ENCODE results near the gene ENGASE. TPM values are rescaled to one million over a fixed set of nuclear protein-coding genes. Genes with fewer than 3 reads are reported as not detected.

The ENGASE gene
- total RNA-seq, 1 donor from 2014 or later = 38.4 TPM

DNA sequence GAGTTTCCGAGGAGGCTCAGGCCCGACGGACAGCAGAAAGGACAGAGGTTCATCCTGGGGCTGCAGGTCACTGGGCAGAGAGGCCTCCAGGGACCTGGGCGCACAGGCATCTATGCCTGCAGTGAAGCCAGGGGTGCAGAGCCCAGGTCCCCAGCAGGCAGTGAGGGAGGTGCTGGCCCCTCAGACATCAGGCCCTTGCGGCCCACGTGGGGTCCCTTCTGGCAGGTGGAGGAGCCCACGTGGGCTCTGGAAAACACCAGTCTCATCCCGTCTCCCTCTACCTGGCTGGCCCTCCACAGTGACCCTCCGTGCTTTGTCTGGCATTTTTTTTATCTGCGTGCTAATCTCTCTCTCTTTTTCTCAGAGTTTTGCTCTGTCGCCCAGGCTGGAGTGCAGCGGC is 36.5 kb downstream of the ENGASE start:
- peaks cover 9% of the 10 kb centered on the region for H3K27me3 Mint-ChIP-seq (ENCODE audit: unreplicated experiment)
- TF ChIP-seq, protein P1, sequence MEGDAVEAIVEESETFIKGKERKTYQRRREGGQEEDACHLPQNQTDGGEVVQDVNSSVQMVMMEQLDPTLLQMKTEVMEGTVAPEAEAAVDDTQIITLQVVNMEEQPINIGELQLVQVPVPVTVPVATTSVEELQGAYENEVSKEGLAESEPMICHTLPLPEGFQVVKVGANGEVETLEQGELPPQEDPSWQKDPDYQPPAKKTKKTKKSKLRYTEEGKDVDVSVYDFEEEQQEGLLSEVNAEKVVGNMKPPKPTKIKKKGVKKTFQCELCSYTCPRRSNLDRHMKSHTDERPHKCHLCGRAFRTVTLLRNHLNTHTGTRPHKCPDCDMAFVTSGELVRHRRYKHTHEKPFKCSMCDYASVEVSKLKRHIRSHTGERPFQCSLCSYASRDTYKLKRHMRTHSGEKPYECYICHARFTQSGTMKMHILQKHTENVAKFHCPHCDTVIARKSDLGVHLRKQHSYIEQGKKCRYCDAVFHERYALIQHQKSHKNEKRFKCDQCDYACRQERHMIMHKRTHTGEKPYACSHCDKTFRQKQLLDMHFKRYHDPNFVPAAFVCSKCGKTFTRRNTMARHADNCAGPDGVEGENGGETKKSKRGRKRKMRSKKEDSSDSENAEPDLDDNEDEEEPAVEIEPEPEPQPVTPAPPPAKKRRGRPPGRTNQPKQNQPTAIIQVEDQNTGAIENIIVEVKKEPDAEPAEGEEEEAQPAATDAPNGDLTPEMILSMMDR (IDR thresholded peaks at IDR 0.05) = no peak
- no peak overlapping the region for H3K27ac Mint-ChIP-seq (ENCODE audit: unreplicated experiment)
- H3K4me3 Mint-ChIP-seq (ENCODE audit: unreplicated experiment) = no peak overlapping the region
- peaks cover 2% of the 10 kb centered on the region for H3K4me1 Mint-ChIP-seq (ENCODE audit: unreplicated experiment)
- no peaks in the 10 kb centered on the region for H3K9me3 Mint-ChIP-seq (ENCODE audit: unreplicated experiment)
- DNase-seq (ENCODE audit: extremely low spot score, unreplicated experiment) = no peak
- no peaks in the 10 kb centered on the region for H3K36me3 Mint-ChIP-seq (ENCODE audit: unreplicated experiment)

DNA sequence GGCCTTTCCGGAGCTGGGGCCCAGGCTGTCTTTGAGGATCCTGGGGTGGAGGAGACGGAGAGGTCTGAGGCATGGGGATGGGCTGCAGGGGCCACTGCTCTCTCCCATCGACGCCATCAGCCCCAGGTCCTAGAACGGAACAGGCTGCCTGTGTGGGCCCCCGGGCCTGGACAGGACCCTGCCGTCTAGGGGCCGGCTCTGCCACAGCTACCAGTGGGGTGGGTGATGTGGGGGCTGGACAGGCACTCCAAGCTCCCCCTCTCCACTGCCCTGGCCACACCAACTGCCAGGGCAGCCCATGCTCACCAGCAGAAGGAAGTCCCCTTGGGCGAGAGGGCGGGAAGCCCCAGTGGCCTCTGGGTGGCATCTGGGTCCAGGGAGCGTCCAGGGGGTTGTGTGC is 37.8 kb downstream of the ENGASE start:
- no peak overlapping the region for H3K27ac Mint-ChIP-seq (ENCODE audit: unreplicated experiment)
- H3K4me1 Mint-ChIP-seq (ENCODE audit: unreplicated experiment) = peaks cover 2% of the 10 kb centered on the region
- H3K36me3 Mint-ChIP-seq (ENCODE audit: unreplicated experiment) = no peaks in the 10 kb centered on the region
- H3K4me3 Mint-ChIP-seq (ENCODE audit: unreplicated experiment) = no peak overlapping the region
- H3K9me3 Mint-ChIP-seq (ENCODE audit: unreplicated experiment) = no peaks in the 10 kb centered on the region
- no peak for DNase-seq (ENCODE audit: extremely low spot score, unreplicated experiment)
- TF ChIP-seq, protein P1 (IDR thresholded peaks at IDR 0.05) = no peak
- peaks cover 9% of the 10 kb centered on the region for H3K27me3 Mint-ChIP-seq (ENCODE audit: unreplicated experiment)

DNA sequence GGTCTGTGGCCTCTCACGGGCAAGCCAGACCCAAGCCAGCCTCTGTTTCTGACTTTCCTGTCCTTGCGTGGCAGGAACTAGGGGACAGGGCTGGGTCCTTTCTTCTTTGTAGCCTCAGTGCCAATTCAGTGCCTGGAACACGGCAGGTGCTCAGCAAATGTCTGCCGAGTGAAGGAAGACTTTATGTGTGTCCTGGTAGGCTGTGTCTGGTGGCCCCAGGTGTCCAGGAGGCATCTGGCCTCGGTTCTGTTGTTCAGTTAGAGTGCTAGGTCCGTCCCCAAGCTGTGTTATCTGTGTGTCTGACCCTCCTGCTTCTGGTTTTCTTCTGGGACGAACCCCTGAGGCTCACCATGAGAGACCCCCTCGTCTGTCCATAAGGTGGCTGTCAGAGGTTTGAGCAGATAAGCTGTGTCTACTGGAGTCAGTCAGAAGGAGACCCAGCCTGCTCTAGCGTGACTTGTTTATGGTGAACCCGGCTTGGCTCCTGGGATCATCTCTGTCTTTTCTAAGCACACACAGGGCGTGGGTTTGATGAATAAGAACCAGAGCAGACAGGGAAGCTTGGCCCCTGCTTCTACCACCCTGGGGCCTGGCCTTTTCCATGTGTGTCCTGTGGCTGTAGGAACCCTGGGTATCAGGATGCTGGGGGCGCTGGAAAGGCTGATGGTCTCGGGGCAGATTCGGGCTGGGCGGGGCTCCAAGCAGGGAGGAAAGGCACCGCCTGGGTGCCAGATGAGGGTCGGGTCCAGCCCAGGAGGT is 39.3 kb downstream of the ENGASE start:
- DNase-seq (ENCODE audit: extremely low spot score, unreplicated experiment) = no peak
- Mint-ChIP-seq H3K27ac (ENCODE audit: unreplicated experiment) (no peak overlapping the region), H3K36me3 (ENCODE audit: unreplicated experiment) (no peaks in the 10 kb centered on the region), H3K4me3 (ENCODE audit: unreplicated experiment) (no peak overlapping the region), H3K27me3 (ENCODE audit: unreplicated experiment) (peaks cover 13% of the 10 kb centered on the region), H3K9me3 (ENCODE audit: unreplicated experiment) (no peaks in the 10 kb centered on the region), H3K4me1 (ENCODE audit: unreplicated experiment) (peaks cover 2% of the 10 kb centered on the region)
- TF ChIP-seq, protein P1 (IDR thresholded peaks at IDR 0.05) = no peak

- Mint-ChIP-seq H3K4me1 (ENCODE audit: unreplicated experiment) (peaks cover 2% of the 10 kb centered on the region), H3K27ac (ENCODE audit: unreplicated experiment) (no peak overlapping the region), H3K27me3 (ENCODE audit: unreplicated experiment) (peaks cover 17% of the 10 kb centered on the region), H3K9me3 (ENCODE audit: unreplicated experiment) (no peaks in the 10 kb centered on the region), H3K36me3 (ENCODE audit: unreplicated experiment) (no peaks in the 10 kb centered on the region), H3K4me3 (ENCODE audit: unreplicated experiment) (no peak overlapping the region)
- TF ChIP-seq, protein P1 (IDR thresholded peaks at IDR 0.05) = no peak
- DNase-seq (ENCODE audit: extremely low spot score, unreplicated experiment) = no peak
These were observed 40.1 kb downstream of the ENGASE start for GRCh38 chr17:79114458-79115301.

- no peaks in the 10 kb centered on the region for H3K36me3 Mint-ChIP-seq (ENCODE audit: unreplicated experiment)
- H3K4me1 Mint-ChIP-seq (ENCODE audit: unreplicated experiment) = peaks cover 2% of the 10 kb centered on the region
- H3K27me3 Mint-ChIP-seq (ENCODE audit: unreplicated experiment) = peaks cover 13% of the 10 kb centered on the region
- TF ChIP-seq, protein P1 (IDR thresholded peaks at IDR 0.05) = no peak
- H3K27ac Mint-ChIP-seq (ENCODE audit: unreplicated experiment) = no peak overlapping the region
- H3K9me3 Mint-ChIP-seq (ENCODE audit: unreplicated experiment) = no peaks in the 10 kb centered on the region
- H3K4me3 Mint-ChIP-seq (ENCODE audit: unreplicated experiment) = no peak overlapping the region
- DNase-seq (ENCODE audit: extremely low spot score, unreplicated experiment) = no peak
These were observed 40.9 kb downstream of the ENGASE start for GRCh38 chr17:79115487-79115886.
